Smooth muscle cell (in vitro differentiated cells): ENCODE data around the gene CYYR1. TPM values are rescaled to one million over a fixed set of nuclear protein-coding genes. Genes with fewer than 3 reads are reported as not detected.
A peak's percentile ranks its signal among the peaks of the same experiment; 100 is the strongest.

Source experiments
- DNase-seq: peaks from one replicate; lab custom pipeline; 2025; ENCODE audit not compliant: unreplicated experiment; lab: John Stamatoyannopoulos, UW
- H2AFZ ChIP-seq: fragments of 200-600 bp; sonication (generic); 2 replicates; pipeline ENCODE4 v1.6.0; 2016; ENCODE audit warnings: antibody characterized with exemption, low read depth, mild to moderate bottlenecking
- H3F3A ChIP-seq: fragments of 200-600 bp; sonication (generic); 2 replicates; pipeline ENCODE4 v1.6.0; 2017; ENCODE audit warnings: antibody characterized with exemption, low read depth
- H3K27ac ChIP-seq: fragments of 200-600 bp; sonication (generic); 2 replicates; pipeline ENCODE4 v1.5.1; 2016; ENCODE audit warnings: low read depth, mild to moderate bottlenecking
- H3K27me3 ChIP-seq: fragments of 200-600 bp; sonication (generic); 2 replicates; pipeline ENCODE4 v1.6.1; 2016; ENCODE audit warnings: low read depth, mild to moderate bottlenecking
- H3K36me3 ChIP-seq: fragments of 200-600 bp; sonication (generic); 2 replicates; pipeline ENCODE4 v1.5.1; 2016; ENCODE audit warnings: low read depth
- H3K4me1 ChIP-seq: fragments of 200-600 bp; sonication (generic); 2 replicates; pipeline ENCODE4 v1.5.1; 2016; ENCODE audit warnings: low read depth
- H3K4me2 ChIP-seq: fragments of 200-600 bp; sonication (generic); 2 replicates; pipeline ENCODE4 v1.6.0; 2016; ENCODE audit warnings: mild to moderate bottlenecking
- H3K4me3 ChIP-seq: fragments of 200-600 bp; sonication (generic); 2 replicates; pipeline ENCODE4 v1.5.1; 2016; ENCODE audit warnings: mild to moderate bottlenecking
- H3K79me2 ChIP-seq: fragments of 200-600 bp; sonication (generic); 2 replicates; pipeline ENCODE4 v1.6.0; 2016; ENCODE audit warnings: low read depth, mild to moderate bottlenecking
- H3K9ac ChIP-seq: fragments of 200-600 bp; sonication (generic); 2 replicates; pipeline ENCODE4 v1.6.0; 2016; ENCODE audit warnings: low read depth
- H3K9me3 ChIP-seq: fragments of 200-600 bp; sonication (generic); replicated peaks from 2 replicates; pipeline ENCODE4 v1.5.1; 2016; ENCODE audit warnings: low read depth
- H4K20me1 ChIP-seq: fragments of 200-600 bp; sonication (generic); 2 replicates; pipeline ENCODE4 v1.6.0; 2016; ENCODE audit warnings: low read depth
- WGBS: methylation state at CpG from one replicate; pipeline ENCODE4 v1.1.7; 2016; ENCODE audit warnings: low lambda C conversion rate; 5-methylcytosine and 5-hydroxymethylcytosine counted together
- polyA plus RNA-seq: library from polyadenylated mRNA; unstranded; fragments of >200 nt; fragmentation: Nextera tagmentation; extraction: Ambion mirVana; gene quantifications from 2 replicates; pipeline ENCODE4 v1.2.1, GENCODE V29; 2016
- total RNA-seq: library from RNA; depleted of rRNA; stranded (reverse); fragments of >200 nt; gene quantifications from 2 replicates; pipeline ENCODE4 v1.2.3, GENCODE V29; 2014
- TF ChIP-seq, protein P1 (sequence below): fragments of 200-600 bp; sonication (generic); IDR thresholded peaks from 2 replicates; pipeline ENCODE4 v1.5.1; 2017; ENCODE audit warnings: borderline replicate concordance, mild to moderate bottlenecking, antibody characterized with exemption; ENCODE audit not compliant: insufficient read depth, poor library complexity, severe bottlenecking

Gene CYYR1
- total and polyA plus RNA-seq, 2 experiments from 2014 or later = 4.0 TPM

DNA sequence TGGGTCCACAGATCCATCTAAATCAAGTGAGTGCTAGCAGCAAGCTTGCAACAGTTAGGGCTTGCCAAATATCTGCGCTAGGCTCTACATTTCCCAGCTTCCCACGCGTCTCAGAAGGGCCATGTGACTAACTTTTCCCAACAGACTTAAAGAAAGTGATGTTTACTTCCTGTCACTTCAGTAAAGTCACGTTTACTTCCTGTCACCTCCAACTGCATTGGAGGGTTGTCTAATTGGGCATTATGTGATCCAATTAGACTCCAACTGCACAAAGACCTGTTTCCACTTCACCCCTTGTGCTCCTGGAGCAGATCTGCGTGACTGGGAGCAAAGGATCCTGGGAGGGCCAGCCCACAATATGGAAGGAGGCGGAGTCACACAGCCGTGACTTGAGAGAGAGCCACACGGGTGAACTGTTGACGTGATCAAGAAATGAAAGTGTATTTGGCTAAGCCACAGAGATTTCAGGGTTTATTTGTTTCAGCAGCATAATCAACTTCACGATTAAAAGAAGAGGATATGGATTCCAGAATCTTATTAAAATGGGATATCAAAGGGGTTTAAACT, 77.7 kb downstream of the CYYR1 start:
- no peak overlapping the region for H3K4me3 ChIP-seq
- H3K4me2 ChIP-seq = no peak overlapping the region
- no peaks in the 10 kb centered on the region for H4K20me1 ChIP-seq
- no peaks in the 10 kb centered on the region for H3F3A ChIP-seq
- WGBS = 92% methylated on average over 10 of the region's 10 CpGs
- H3K27ac ChIP-seq = no peak overlapping the region
- no peaks in the 10 kb centered on the region for H3K27me3 ChIP-seq
- peaks cover 17% of the 10 kb centered on the region for H3K4me1 ChIP-seq
- no peaks in the 10 kb centered on the region for H3K36me3 ChIP-seq
- H2AFZ ChIP-seq = no peak overlapping the region
- no peaks in the 10 kb centered on the region for H3K9me3 ChIP-seq
- no peak overlapping the region for H3K9ac ChIP-seq
- DNase-seq = no peak
- TF ChIP-seq, protein P1, sequence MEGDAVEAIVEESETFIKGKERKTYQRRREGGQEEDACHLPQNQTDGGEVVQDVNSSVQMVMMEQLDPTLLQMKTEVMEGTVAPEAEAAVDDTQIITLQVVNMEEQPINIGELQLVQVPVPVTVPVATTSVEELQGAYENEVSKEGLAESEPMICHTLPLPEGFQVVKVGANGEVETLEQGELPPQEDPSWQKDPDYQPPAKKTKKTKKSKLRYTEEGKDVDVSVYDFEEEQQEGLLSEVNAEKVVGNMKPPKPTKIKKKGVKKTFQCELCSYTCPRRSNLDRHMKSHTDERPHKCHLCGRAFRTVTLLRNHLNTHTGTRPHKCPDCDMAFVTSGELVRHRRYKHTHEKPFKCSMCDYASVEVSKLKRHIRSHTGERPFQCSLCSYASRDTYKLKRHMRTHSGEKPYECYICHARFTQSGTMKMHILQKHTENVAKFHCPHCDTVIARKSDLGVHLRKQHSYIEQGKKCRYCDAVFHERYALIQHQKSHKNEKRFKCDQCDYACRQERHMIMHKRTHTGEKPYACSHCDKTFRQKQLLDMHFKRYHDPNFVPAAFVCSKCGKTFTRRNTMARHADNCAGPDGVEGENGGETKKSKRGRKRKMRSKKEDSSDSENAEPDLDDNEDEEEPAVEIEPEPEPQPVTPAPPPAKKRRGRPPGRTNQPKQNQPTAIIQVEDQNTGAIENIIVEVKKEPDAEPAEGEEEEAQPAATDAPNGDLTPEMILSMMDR = no peak
- no peaks in the 10 kb centered on the region for H3K79me2 ChIP-seq

GRCh38 chr21:26491663-26492062, 81.4 kb downstream of the CYYR1 start:
- no peak overlapping the region for H3K9ac ChIP-seq
- no peak overlapping the region for H2AFZ ChIP-seq
- H3K9me3 ChIP-seq = no peaks in the 10 kb centered on the region
- no peaks in the 10 kb centered on the region for H4K20me1 ChIP-seq
- H3K4me1 ChIP-seq = peaks cover 19% of the 10 kb centered on the region
- no peak overlapping the region for H3K4me3 ChIP-seq
- H3K79me2 ChIP-seq = no peaks in the 10 kb centered on the region
- H3K27ac ChIP-seq = no peak overlapping the region
- 65% methylated on average over 3 of the region's 3 CpGs for WGBS
- no peaks in the 10 kb centered on the region for H3K27me3 ChIP-seq
- no peak for DNase-seq
- TF ChIP-seq, protein P1 = no peak
- H3K4me2 ChIP-seq = no peak overlapping the region
- H3F3A ChIP-seq = no peaks in the 10 kb centered on the region
- no peaks in the 10 kb centered on the region for H3K36me3 ChIP-seq

DNA sequence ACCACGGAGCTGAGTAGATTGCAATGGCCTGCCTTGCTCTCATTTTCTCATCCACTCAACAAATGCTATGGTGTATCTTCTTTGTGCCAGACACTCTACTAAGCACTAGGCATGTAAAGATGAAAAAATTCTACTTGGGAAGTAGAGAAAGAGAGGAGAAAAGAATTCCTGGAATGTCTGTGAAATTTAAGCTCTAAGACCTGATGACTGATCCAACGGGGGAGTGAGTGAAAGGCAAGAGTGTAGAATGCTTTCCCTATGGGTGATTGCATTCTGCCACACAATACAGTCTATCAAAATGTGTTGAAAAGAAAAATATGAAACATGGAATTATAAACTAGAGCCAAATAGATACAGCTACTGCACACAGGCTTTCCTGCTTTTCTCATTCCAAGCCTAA, 82.3 kb downstream of the CYYR1 start:
- H4K20me1 ChIP-seq = no peaks in the 10 kb centered on the region
- no peaks in the 10 kb centered on the region for H3K9me3 ChIP-seq
- no peaks in the 10 kb centered on the region for H3K36me3 ChIP-seq
- no peak overlapping the region for H3K4me3 ChIP-seq
- 25% methylated on average over 2 of the region's 2 CpGs for WGBS
- TF ChIP-seq, protein P1 = no peak
- no peaks in the 10 kb centered on the region for H3F3A ChIP-seq
- H3K4me1 ChIP-seq = peaks cover 19% of the 10 kb centered on the region
- no peak overlapping the region for H2AFZ ChIP-seq
- H3K9ac ChIP-seq = no peak overlapping the region
- H3K27me3 ChIP-seq = no peaks in the 10 kb centered on the region
- H3K79me2 ChIP-seq = no peaks in the 10 kb centered on the region
- no peak overlapping the region for H3K27ac ChIP-seq
- no peak for DNase-seq
- peak overlapping the region; percentile 42 for H3K4me2 ChIP-seq

DNA sequence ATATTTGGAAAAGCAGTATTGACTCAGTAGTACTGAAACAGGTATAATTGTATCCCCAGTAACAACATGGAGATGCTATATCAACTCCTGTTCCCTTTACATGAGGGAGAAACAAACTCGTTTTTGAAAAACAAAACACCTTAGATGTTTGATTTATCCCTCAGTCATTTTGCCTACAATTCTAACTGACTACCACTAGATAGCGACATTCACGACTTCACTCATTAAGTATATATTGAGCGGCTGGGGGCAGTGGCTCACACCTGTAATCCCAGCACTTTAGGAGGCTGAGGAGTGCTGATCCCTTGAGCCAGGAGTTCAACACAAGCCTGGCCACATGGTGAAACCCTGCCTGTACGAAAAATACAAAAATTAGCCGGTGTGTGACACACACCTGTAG, 83.3 kb downstream of the CYYR1 start:
- no peaks in the 10 kb centered on the region for H3K36me3 ChIP-seq
- DNase-seq = no peak
- peaks cover 19% of the 10 kb centered on the region for H3K4me1 ChIP-seq
- no peak overlapping the region for H3K27ac ChIP-seq
- H3K79me2 ChIP-seq = no peaks in the 10 kb centered on the region
- no peak overlapping the region for H3K4me3 ChIP-seq
- no peaks in the 10 kb centered on the region for H3K27me3 ChIP-seq
- H4K20me1 ChIP-seq = no peaks in the 10 kb centered on the region
- no peak overlapping the region for H3K4me2 ChIP-seq
- 95% methylated on average over 6 of the region's 6 CpGs for WGBS
- no peak overlapping the region for H2AFZ ChIP-seq
- TF ChIP-seq, protein P1 = no peak
- no peak overlapping the region for H3K9ac ChIP-seq
- H3F3A ChIP-seq = no peaks in the 10 kb centered on the region
- no peaks in the 10 kb centered on the region for H3K9me3 ChIP-seq
